OCI-LY1 (cell line): ENCODE results near the gene TEK.

Experiments
- H2AFZ ChIP-seq: fragments of 200-600 bp; sonication (generic), shearing (Covaris generic); 2 replicates; pipeline ENCODE4 v1.6.0; 2014; ENCODE audit warnings: antibody characterized with exemption, mild to moderate bottlenecking, low read length
- H3F3A ChIP-seq: fragments of 200-600 bp; sonication (generic), shearing (Covaris generic); 2 replicates; pipeline ENCODE4 v1.6.0; 2014; ENCODE audit warnings: mild to moderate bottlenecking, antibody characterized with exemption, low read length, moderate library complexity; ENCODE audit not compliant: insufficient read depth
- H3K27ac ChIP-seq: fragments of 200-600 bp; sonication (generic); 2 replicates; pipeline ENCODE4 v1.5.1; 2014; ENCODE audit warnings: low read length, mixed run types, mild to moderate bottlenecking, low read depth; ENCODE audit not compliant: poor library complexity, severe bottlenecking
- H3K27me3 ChIP-seq: fragments of 200-600 bp; sonication (generic); 2 replicates; pipeline ENCODE4 v1.6.0; 2014; ENCODE audit warnings: antibody characterized with exemption, mild to moderate bottlenecking, low read length, moderate library complexity; ENCODE audit not compliant: insufficient read depth
- H3K36me3 ChIP-seq: fragments of 200-600 bp; sonication (generic); 2 replicates; pipeline ENCODE4 v1.6.1; 2014; ENCODE audit warnings: mild to moderate bottlenecking, antibody characterized with exemption, low read length, moderate library complexity, mixed read lengths; ENCODE audit not compliant: insufficient read depth
- H3K4me1 ChIP-seq: fragments of 200-600 bp; sonication (generic); 2 replicates; pipeline ENCODE4 v1.5.1; 2014; ENCODE audit warnings: mild to moderate bottlenecking, low read length, moderate library complexity; ENCODE audit not compliant: insufficient read depth, severe bottlenecking
- H3K4me2 ChIP-seq: fragments of 200-600 bp; sonication (generic), shearing (Covaris generic); 2 replicates; pipeline ENCODE4 v1.6.1; 2014; ENCODE audit warnings: low read length
- H3K4me3 ChIP-seq: fragments of 200-600 bp; sonication (generic); 2 replicates; pipeline ENCODE4 v1.5.1; 2014; ENCODE audit warnings: low read length, low read depth, mild to moderate bottlenecking, mixed read lengths; ENCODE audit not compliant: poor library complexity, severe bottlenecking
- H3K79me2 ChIP-seq: fragments of 200-600 bp; shearing (Covaris generic); 2 replicates; pipeline ENCODE4 v1.6.1; 2016; ENCODE audit warnings: mixed run types, low read length, mixed read lengths; ENCODE audit not compliant: insufficient read depth
- H3K9ac ChIP-seq: fragments of 200-600 bp; sonication (generic), shearing (Covaris generic); 2 replicates; pipeline ENCODE4 v1.6.1; 2014; ENCODE audit warnings: mild to moderate bottlenecking, low read length, mixed read lengths
- H3K9me2 ChIP-seq: fragments of 200-600 bp; sonication (generic), shearing (Covaris generic); 2 replicates; pipeline ENCODE4 v1.6.1; 2014; ENCODE audit warnings: low read depth, mild to moderate bottlenecking, low read length, mixed read lengths
- H3K9me3 ChIP-seq: fragments of 200-600 bp; shearing (Covaris generic); 2 replicates; pipeline ENCODE4 v1.6.1; 2014; ENCODE audit warnings: low read length, mixed read lengths
- H4K20me1 ChIP-seq: fragments of 200-600 bp; sonication (generic), shearing (Covaris generic); 2 replicates; pipeline ENCODE4 v1.6.0; 2016; ENCODE audit warnings: mild to moderate bottlenecking, low read length; ENCODE audit not compliant: insufficient read depth
- CTCF ChIP-seq: fragments of 200-600 bp; sonication (generic), shearing (Covaris generic); IDR thresholded peaks from 2 replicates; pipeline ENCODE4 v1.5.1; 2017; ENCODE audit warnings: mild to moderate bottlenecking, antibody characterized with exemption, low read length, moderate library complexity, mixed read lengths
- EZH2 ChIP-seq: fragments of 200-600 bp; sonication (generic), shearing (Covaris generic); IDR thresholded peaks from 2 replicates; pipeline ENCODE4 v1.8.0; 2017; ENCODE audit warnings: borderline replicate concordance, mixed run types, mild to moderate bottlenecking, antibody characterized with exemption, low read length, moderate library complexity, mixed read lengths

Gene TEK

DNA sequence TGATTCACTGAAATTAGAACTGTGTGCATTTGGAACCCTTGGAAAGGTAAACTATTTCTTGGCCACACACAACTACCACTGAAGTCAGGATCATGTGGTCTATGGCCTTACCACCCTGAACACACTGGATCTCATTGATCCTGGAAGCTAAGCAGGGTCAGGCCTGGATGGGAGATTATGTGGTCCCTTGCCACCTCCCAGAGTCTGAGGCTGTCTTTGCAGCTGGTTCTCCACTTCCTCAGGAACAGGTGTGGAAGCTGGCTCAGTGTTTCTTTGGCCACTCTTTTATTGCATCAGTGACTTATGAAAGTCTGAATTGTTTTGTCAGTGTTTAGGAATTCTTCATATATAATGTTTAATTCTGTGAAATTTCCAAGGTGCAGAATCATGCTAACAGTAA lies 89.2 kb downstream of the TEK start:
- H3K4me3 ChIP-seq, result no peak overlapping the region
- H3K79me2 ChIP-seq, result no peaks in the 10 kb centered on the region
- no peaks in the 10 kb centered on the region for H4K20me1 ChIP-seq
- no peaks in the 10 kb centered on the region for H3K27me3 ChIP-seq
- no peak overlapping the region for H2AFZ ChIP-seq
- no peak overlapping the region for H3K4me2 ChIP-seq
- no peak overlapping the region for H3K9ac ChIP-seq
- TF ChIP-seq CTCF (no peak), EZH2 (no peak)
- no peaks in the 10 kb centered on the region for H3K9me3 ChIP-seq
- H3K36me3 ChIP-seq, result no peaks in the 10 kb centered on the region
- no peaks in the 10 kb centered on the region for H3K4me1 ChIP-seq
- H3F3A ChIP-seq, result no peaks in the 10 kb centered on the region
- H3K9me2 ChIP-seq, result no peaks in the 10 kb centered on the region
- H3K27ac ChIP-seq, result no peak overlapping the region

DNA sequence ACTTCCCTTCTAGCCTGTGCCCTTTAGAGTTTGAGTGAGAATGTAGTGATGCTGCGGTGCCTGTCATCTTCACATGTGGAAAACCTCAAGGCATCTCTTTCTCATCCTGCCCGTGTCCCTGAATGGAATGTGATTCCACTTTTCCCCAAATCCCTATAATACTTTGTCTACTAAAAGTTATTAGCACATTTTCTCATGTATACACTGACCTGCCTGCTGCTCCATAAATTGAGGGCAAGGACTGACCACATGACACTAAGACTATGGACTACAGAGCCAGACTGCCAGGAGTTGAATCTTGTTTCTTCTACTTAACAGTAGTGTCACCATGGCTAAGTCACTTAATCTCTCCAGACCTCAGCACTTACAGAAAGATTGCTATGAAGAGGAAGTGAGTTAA lies 93.0 kb downstream of the TEK start:
- Histone ChIP-seq H2AFZ (no peak overlapping the region), H3K4me3 (no peak overlapping the region), H3K4me1 (no peaks in the 10 kb centered on the region), H4K20me1 (no peaks in the 10 kb centered on the region), H3F3A (no peaks in the 10 kb centered on the region), H3K4me2 (no peak overlapping the region), H3K27ac (no peak overlapping the region), H3K9me2 (no peaks in the 10 kb centered on the region), H3K9ac (no peak overlapping the region), H3K79me2 (no peaks in the 10 kb centered on the region), H3K36me3 (no peaks in the 10 kb centered on the region), H3K27me3 (no peaks in the 10 kb centered on the region), H3K9me3 (no peaks in the 10 kb centered on the region)
- TF ChIP-seq EZH2, result no peak
- TF ChIP-seq CTCF, result no peak

- Histone ChIP-seq H3K36me3 (no peaks in the 10 kb centered on the region), H3K9me3 (no peaks in the 10 kb centered on the region), H3K4me3 (no peak overlapping the region), H3K79me2 (no peaks in the 10 kb centered on the region), H3K9me2 (no peaks in the 10 kb centered on the region), H3K27ac (no peak overlapping the region), H2AFZ (no peak overlapping the region), H3K4me2 (no peak overlapping the region), H3K4me1 (no peaks in the 10 kb centered on the region), H3F3A (no peaks in the 10 kb centered on the region), H3K27me3 (no peaks in the 10 kb centered on the region), H3K9ac (no peak overlapping the region), H4K20me1 (no peaks in the 10 kb centered on the region)
- TF ChIP-seq CTCF, result no peak
- TF ChIP-seq EZH2, result no peak
Observed at GRCh38 chr9:27203783-27204182, 94.8 kb downstream of the TEK start.
